Measurements from ENCODE around the gene CSK.

CSK gene

GRCh38 chr15:74850393-74850792 lies 68.5 kb downstream of the CSK start:
- no peak overlapping the region for H3K4me3 ChIP-seq (ENCODE audit: low read length)
- no peak for DNase-seq (ENCODE audit: low read depth, low spot score)

- DNase-seq (ENCODE audit: low read depth, low spot score): no peak
- no peak overlapping the region for H3K4me3 ChIP-seq (ENCODE audit: low read length)
Observed at GRCh38 chr15:74851960-74852359, 70.1 kb downstream of the CSK start.

All from Jurkat, Clone E6-1 (cell line).